SK-N-SH treated with all-trans-retinoic acid at 6 μM for 48 hours (cell line): ENCODE results near the gene STT3B.

Experiments used
- ATAC-seq: fragments of 200-7000 bp; cut with Tn5 transposase; 3 replicates; pipeline ENCODE4 v1.9.1; 2020; ENCODE audit warnings: mild to moderate bottlenecking, moderate library complexity
- ARNTL ChIP-seq: fragments of 450-650 bp; formaldehyde crosslinking; IDR thresholded peaks from 2 replicates; pipeline ENCODE4 v1.5.0; 2020; ENCODE audit warnings: low read depth, mild to moderate bottlenecking, moderate library complexity, borderline replicate concordance
- BACH2 ChIP-seq: fragments of 250-450 bp; sonication (Bioruptor Pico); IDR thresholded peaks from 2 replicates; pipeline ENCODE4 v1.9.0; 2021; ENCODE audit warnings: mild to moderate bottlenecking, borderline replicate concordance
- CSDC2 ChIP-seq: fragments of 250-450 bp; sonication (Bioruptor Pico); IDR thresholded peaks from 2 replicates; pipeline ENCODE4 v1.5.0; 2020; ENCODE audit warnings: mild to moderate bottlenecking, moderate library complexity
- ESRRG ChIP-seq: fragments of 250-450 bp; sonication (Bioruptor Pico); IDR thresholded peaks from 2 replicates; pipeline ENCODE4 v1.6.1; 2021; ENCODE audit warnings: mild to moderate bottlenecking
- GLIS3 ChIP-seq: fragments of 250-450 bp; sonication (Bioruptor Pico); IDR thresholded peaks from 2 replicates; pipeline ENCODE4 v1.5.0; 2020; ENCODE audit warnings: mild to moderate bottlenecking, moderate library complexity
- ISL1 ChIP-seq: fragments of 250-450 bp; sonication (Bioruptor Pico); IDR thresholded peaks from 2 replicates; pipeline ENCODE4 v2.1.2; 2022; ENCODE audit warnings: mild to moderate bottlenecking, moderate library complexity
- OSR1 ChIP-seq: fragments of 250-450 bp; sonication (Bioruptor Pico); IDR thresholded peaks from 2 replicates; pipeline ENCODE4 v1.8.0; 2022; ENCODE audit warnings: moderate library complexity, mild to moderate bottlenecking, inconsistent platforms
- PATZ1 ChIP-seq: fragments of 250-450 bp; sonication (Bioruptor Pico); IDR thresholded peaks from 2 replicates; pipeline ENCODE4 v1.8.0; 2020; ENCODE audit warnings: mild to moderate bottlenecking, moderate library complexity, borderline replicate concordance
- POU6F1 ChIP-seq: fragments of 250-450 bp; sonication (Bioruptor Pico); IDR thresholded peaks from 2 replicates; pipeline ENCODE4 v1.8.0; 2021; ENCODE audit warnings: low read depth, mild to moderate bottlenecking, moderate library complexity, borderline replicate concordance
- PPARA ChIP-seq: fragments of 250-450 bp; sonication (Bioruptor Pico); IDR thresholded peaks from 2 replicates; pipeline ENCODE4 v1.5.0; 2020; ENCODE audit warnings: mild to moderate bottlenecking, borderline replicate concordance
- SNAI2 ChIP-seq: fragments of 250-450 bp; sonication (Bioruptor Pico); IDR thresholded peaks from 2 replicates; pipeline ENCODE4 v1.5.0; 2020; ENCODE audit warnings: mild to moderate bottlenecking, moderate library complexity
- TCF4 ChIP-seq: fragments of 250-450 bp; sonication (Bioruptor Pico); IDR thresholded peaks from 2 replicates; pipeline ENCODE4 v1.8.0; 2021; ENCODE audit warnings: mild to moderate bottlenecking, moderate library complexity, borderline replicate concordance
- TOX ChIP-seq: fragments of 250-450 bp; sonication (Bioruptor Pico); IDR thresholded peaks from 2 replicates; pipeline ENCODE4 v1.8.0; 2021; ENCODE audit warnings: mild to moderate bottlenecking, moderate library complexity, borderline replicate concordance
- TSHZ2 ChIP-seq: fragments of 250-450 bp; sonication (Bioruptor Pico); IDR thresholded peaks from 2 replicates; pipeline ENCODE4 v1.5.0; 2020; ENCODE audit warnings: mild to moderate bottlenecking, moderate library complexity
- ZC3H10 ChIP-seq: fragments of 250-450 bp; sonication (Bioruptor Pico); IDR thresholded peaks from 2 replicates; pipeline ENCODE4 v1.5.1; 2021; ENCODE audit warnings: mild to moderate bottlenecking, moderate library complexity
- ZFP3 ChIP-seq: fragments of 250-450 bp; sonication (Bioruptor Pico); IDR thresholded peaks from 2 replicates; pipeline ENCODE4 v1.5.0; 2020; ENCODE audit warnings: mild to moderate bottlenecking, moderate library complexity
- ZFP30 ChIP-seq: fragments of 450-650 bp; formaldehyde crosslinking; IDR thresholded peaks from 2 replicates; pipeline ENCODE4 v1.5.0; 2022; ENCODE audit warnings: mild to moderate bottlenecking, moderate library complexity
- ZNF565 ChIP-seq: fragments of 450-650 bp; formaldehyde crosslinking; conservative IDR thresholded peaks from 2 replicates; pipeline ENCODE4 v1.5.0; 2020; ENCODE audit warnings: low read depth, mild to moderate bottlenecking, moderate library complexity
- ZNF70 ChIP-seq: fragments of 450-650 bp; formaldehyde crosslinking; IDR thresholded peaks from 2 replicates; pipeline ENCODE4 v1.5.0; 2020; ENCODE audit warnings: mild to moderate bottlenecking, moderate library complexity
- ZNF8 ChIP-seq: fragments of 450-650 bp; formaldehyde crosslinking; IDR thresholded peaks from 2 replicates; pipeline ENCODE4 v1.5.0; 2020; ENCODE audit warnings: mild to moderate bottlenecking, moderate library complexity

STT3B gene

GRCh38 chr3:31546725-31547124, 14.0 kb downstream of the STT3B start:
- no peak for ATAC-seq
- no peak for TF ChIP-seq PPARA
- no peak for TF ChIP-seq SNAI2 (CRISPR knock-in tag)
- no peak for TF ChIP-seq ZC3H10 (CRISPR knock-in tag)
- no peak for TF ChIP-seq TSHZ2
- no peak for TF ChIP-seq CSDC2 (CRISPR knock-in tag)
- TF ChIP-seq ESRRG (CRISPR knock-in tag) = no peak
- no peak for TF ChIP-seq ZFP3 (CRISPR knock-in tag)
- TF ChIP-seq OSR1 (CRISPR knock-in tag) = no peak

- no peak for TF ChIP-seq CSDC2 (CRISPR knock-in tag)
- TF ChIP-seq GLIS3 = 0 out of 2 replicates have a peak, but pooled peaks have one; percentile 23
- TF ChIP-seq ISL1 = peak; percentile 91
- peak; percentile 49; the same call in 1 of the 2 replicates for TF ChIP-seq POU6F1 (CRISPR knock-in tag)
- peak; percentile 78 for ATAC-seq
Measured at GRCh38 chr3:31550452-31551251, 17.9 kb downstream of the STT3B start.

GRCh38 chr3:31551646-31552045, 18.9 kb downstream of the STT3B start:
- no peak for ATAC-seq
- TF ChIP-seq ZNF70 (no peak), GLIS3 (no peak), TOX (no peak), BACH2 (no peak), CSDC2 (CRISPR knock-in tag) (no peak), ARNTL (no peak), OSR1 (CRISPR knock-in tag) (no peak), ESRRG (CRISPR knock-in tag) (no peak), ZFP3 (CRISPR knock-in tag) (no peak), ZFP30 (CRISPR knock-in tag) (no peak), PPARA (no peak), ZNF565 (no peak), ZNF8 (no peak), PATZ1 (no peak), TCF4 (CRISPR knock-in tag) (no peak), POU6F1 (CRISPR knock-in tag) (no peak), SNAI2 (CRISPR knock-in tag) (no peak)

GRCh38 chr3:31552103-31552502, 19.4 kb downstream of the STT3B start:
- no peak for ATAC-seq
- no peak for TF ChIP-seq ESRRG (CRISPR knock-in tag)
- TF ChIP-seq GLIS3 = no peak
- TF ChIP-seq, all 23 proteins: peak for 0
